ENCODE data around the gene MCAM. TPM values are rescaled to one million over a fixed set of nuclear protein-coding genes. Genes with fewer than 3 reads are reported as not detected.

The MCAM gene
- total RNA-seq, 1 experiment from 2014 or later: 26.4 TPM

GRCh38 chr11:119330237-119330636 lies 13.3 kb upstream of the MCAM start:
- no peak overlapping the region for H3K4me3 Mint-ChIP-seq
- H3K27ac Mint-ChIP-seq: no peak overlapping the region
- no peaks in the 10 kb centered on the region; the same call in 1 of the 2 replicates for H3K27me3 Mint-ChIP-seq (ENCODE audit: low read depth)
- H3K4me1 Mint-ChIP-seq: peaks cover 5% of the 10 kb centered on the region
- TF ChIP-seq ATF1 (CRISPR knock-in tag; IDR thresholded peaks at IDR 0.05) (no peak), KAT7 (CRISPR knock-in tag; IDR thresholded peaks at IDR 0.05; ENCODE audit: borderline replicate concordance) (no peak), GABPB1 (CRISPR knock-in tag; IDR thresholded peaks at IDR 0.05) (no peak), E2F5 (CRISPR knock-in tag; IDR thresholded peaks at IDR 0.05) (no peak), JAZF1 (CRISPR knock-in tag; IDR thresholded peaks at IDR 0.05) (no peak), RELA (CRISPR knock-in tag; IDR thresholded peaks at IDR 0.05; ENCODE audit: borderline replicate concordance) (no peak), ATF2 (CRISPR knock-in tag; IDR thresholded peaks at IDR 0.05; ENCODE audit: borderline replicate concordance, low read depth) (no peak), ZNF219 (CRISPR knock-in tag; IDR thresholded peaks at IDR 0.05; ENCODE audit: borderline replicate concordance) (no peak), MLX (CRISPR knock-in tag; IDR thresholded peaks at IDR 0.05) (no peak), EMX1 (CRISPR knock-in tag; IDR thresholded peaks at IDR 0.05) (no peak), MXD4 (CRISPR knock-in tag; IDR thresholded peaks at IDR 0.05; ENCODE audit: borderline replicate concordance) (no peak), PRRX2 (CRISPR knock-in tag; IDR thresholded peaks at IDR 0.05) (no peak)
- DNase-seq (ENCODE audit: low spot score) (no peak), ATAC-seq (no peak)
- no peaks in the 10 kb centered on the region for H3K9me3 Mint-ChIP-seq
- H3K36me3 Mint-ChIP-seq: no peaks in the 10 kb centered on the region; the same call in 1 of the 2 replicates
- ChIA-PET CTCF (interaction anchor here (1.2 kb wide), 1 partner anchor 44 kb away, joined by 3 read pairs; no protein-coding TSS in a partner anchor), POLR2A (no interaction called here)

GRCh38 chr11:119329320-119329719 lies 12.4 kb upstream of the MCAM start:
- no peaks in the 10 kb centered on the region for H3K9me3 Mint-ChIP-seq
- no peak for ATAC-seq
- no peaks in the 10 kb centered on the region for H3K36me3 Mint-ChIP-seq
- H3K27me3 Mint-ChIP-seq (ENCODE audit: low read depth): no peaks in the 10 kb centered on the region; the same call in 1 of the 2 replicates
- POLR2A ChIA-PET: no interaction called here
- peaks cover 5% of the 10 kb centered on the region for H3K4me1 Mint-ChIP-seq
- no peak overlapping the region for H3K4me3 Mint-ChIP-seq
- DNase-seq (ENCODE audit: low spot score): no peak
- CTCF ChIA-PET: interaction anchor here (0.7 to 2.3 kb wide), 2 partner anchors 9 to 133 kb away, joined by 3 to 19 read pairs; no protein-coding TSS in a partner anchor
- H3K27ac Mint-ChIP-seq: no peak overlapping the region
- TF ChIP-seq ATF1 (CRISPR knock-in tag; IDR thresholded peaks at IDR 0.05): no peak
- TF ChIP-seq NFYB (CRISPR knock-in tag; conservative IDR thresholded peaks at IDR 0.05; ENCODE audit: low read depth): no peak
- no peak for TF ChIP-seq JUN (CRISPR knock-in tag; IDR thresholded peaks at IDR 0.05)
- no peak for TF ChIP-seq PREB (CRISPR knock-in tag; IDR thresholded peaks at IDR 0.05; ENCODE audit: borderline replicate concordance)
- TF ChIP-seq ZNF671 (CRISPR knock-in tag; IDR thresholded peaks at IDR 0.05): no peak
- no peak for TF ChIP-seq NR2C2 (CRISPR knock-in tag; IDR thresholded peaks at IDR 0.05)
- TF ChIP-seq PRDM15 (CRISPR knock-in tag; IDR thresholded peaks at IDR 0.05): no peak
- TF ChIP-seq ZBTB43 (CRISPR knock-in tag; IDR thresholded peaks at IDR 0.05): no peak
- TF ChIP-seq TEAD4 (CRISPR knock-in tag; IDR thresholded peaks at IDR 0.05): no peak
- no peak for TF ChIP-seq PRRX2 (CRISPR knock-in tag; IDR thresholded peaks at IDR 0.05)
- no peak for TF ChIP-seq SMAD4 (CRISPR knock-in tag; IDR thresholded peaks at IDR 0.05)
- no peak for TF ChIP-seq ZNF532 (CRISPR knock-in tag; IDR thresholded peaks at IDR 0.05; ENCODE audit: borderline replicate concordance)

Data from WTC11 (cell line).